Nephron progenitor cell (in vitro differentiated cells): ENCODE results near the gene PCDHGA9.
"Not testable (repeated sequence)": the region's sequence is repeated elsewhere in the genome, so short reads cannot be mapped to it uniquely, and the experiment has no call there.

ENCODE experiments used
- DNase-seq: peaks from one replicate; pipeline ENCODE4 v3.0.0; 2021
- H3K27ac Mint-ChIP-seq: 2 replicates; pipeline ENCODE4 v1.8.0; 2021; ENCODE audit warnings: mild to moderate bottlenecking, moderate library complexity, mixed read lengths
- H3K27me3 Mint-ChIP-seq: 2 replicates; pipeline ENCODE4 v1.8.0; 2021; ENCODE audit warnings: mild to moderate bottlenecking, low read depth, mixed read lengths; ENCODE audit not compliant: poor library complexity
- H3K36me3 Mint-ChIP-seq: 2 replicates; pipeline ENCODE4 v1.8.0; 2021; ENCODE audit warnings: low read depth, mixed read lengths
- H3K4me1 Mint-ChIP-seq: 2 replicates; pipeline ENCODE4 v1.8.0; 2021; ENCODE audit warnings: mixed read lengths
- H3K4me3 Mint-ChIP-seq: 2 replicates; pipeline ENCODE4 v1.8.0; 2021; ENCODE audit warnings: mild to moderate bottlenecking, moderate library complexity, mixed read lengths
- H3K9me3 Mint-ChIP-seq: 2 replicates; pipeline ENCODE4 v1.8.0; 2021; ENCODE audit warnings: mild to moderate bottlenecking, moderate library complexity, mixed read lengths
- TF ChIP-seq, protein P1 (sequence below): fragments of 200-600 bp; sonication (generic); IDR thresholded peaks from 2 replicates; pipeline ENCODE4 v1.5.0; 2021; ENCODE audit warnings: antibody characterized with exemption

Gene PCDHGA9

GRCh38 chr5:141399555-141400258 is 2.9 kb upstream of the PCDHGA9 start:
- Mint-ChIP-seq H3K9me3 (peaks cover 87% of the 10 kb centered on the region), H3K27ac (no peak overlapping the region), H3K36me3 (peaks cover 66% of the 10 kb centered on the region)

DNA sequence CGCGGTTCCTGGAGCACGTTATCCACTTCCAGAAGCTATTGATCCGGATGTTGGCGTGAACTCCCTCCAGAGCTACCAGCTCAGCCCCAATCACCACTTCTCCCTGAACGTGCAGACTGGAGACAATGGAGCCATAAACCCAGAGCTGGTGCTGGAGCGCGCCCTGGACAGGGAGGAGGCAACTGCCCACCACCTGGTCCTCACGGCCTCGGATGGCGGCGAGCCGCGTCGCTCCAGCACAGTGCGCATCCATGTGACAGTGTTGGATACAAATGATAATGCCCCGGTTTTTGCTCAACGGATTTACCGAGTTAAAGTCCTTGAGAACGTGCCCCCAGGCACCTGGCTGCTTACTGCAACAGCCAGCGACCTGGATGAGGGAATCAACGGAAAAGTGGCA is 809 bp downstream of the PCDHGA9 start:
- Mint-ChIP-seq H3K36me3 (peaks cover 77% of the 10 kb centered on the region), H3K9me3 (peaks cover 92% of the 10 kb centered on the region), H3K27me3 (peaks cover 5% of the 10 kb centered on the region), H3K4me1 (peaks cover 4% of the 10 kb centered on the region), H3K27ac (no peak overlapping the region), H3K4me3 (no peak overlapping the region)
- TF ChIP-seq, protein P1, sequence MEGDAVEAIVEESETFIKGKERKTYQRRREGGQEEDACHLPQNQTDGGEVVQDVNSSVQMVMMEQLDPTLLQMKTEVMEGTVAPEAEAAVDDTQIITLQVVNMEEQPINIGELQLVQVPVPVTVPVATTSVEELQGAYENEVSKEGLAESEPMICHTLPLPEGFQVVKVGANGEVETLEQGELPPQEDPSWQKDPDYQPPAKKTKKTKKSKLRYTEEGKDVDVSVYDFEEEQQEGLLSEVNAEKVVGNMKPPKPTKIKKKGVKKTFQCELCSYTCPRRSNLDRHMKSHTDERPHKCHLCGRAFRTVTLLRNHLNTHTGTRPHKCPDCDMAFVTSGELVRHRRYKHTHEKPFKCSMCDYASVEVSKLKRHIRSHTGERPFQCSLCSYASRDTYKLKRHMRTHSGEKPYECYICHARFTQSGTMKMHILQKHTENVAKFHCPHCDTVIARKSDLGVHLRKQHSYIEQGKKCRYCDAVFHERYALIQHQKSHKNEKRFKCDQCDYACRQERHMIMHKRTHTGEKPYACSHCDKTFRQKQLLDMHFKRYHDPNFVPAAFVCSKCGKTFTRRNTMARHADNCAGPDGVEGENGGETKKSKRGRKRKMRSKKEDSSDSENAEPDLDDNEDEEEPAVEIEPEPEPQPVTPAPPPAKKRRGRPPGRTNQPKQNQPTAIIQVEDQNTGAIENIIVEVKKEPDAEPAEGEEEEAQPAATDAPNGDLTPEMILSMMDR: no peak
- DNase-seq: no peak

More at GRCh38 chr5:141399555-141400258, 2.9 kb upstream of the PCDHGA9 start:
- TF ChIP-seq, protein P1: no peak
- peaks cover 5% of the 10 kb centered on the region for H3K27me3 Mint-ChIP-seq
- H3K4me1 Mint-ChIP-seq: no peaks in the 10 kb centered on the region
- peak overlapping the region; percentile 17 for H3K4me3 Mint-ChIP-seq
- DNase-seq: no peak

DNA sequence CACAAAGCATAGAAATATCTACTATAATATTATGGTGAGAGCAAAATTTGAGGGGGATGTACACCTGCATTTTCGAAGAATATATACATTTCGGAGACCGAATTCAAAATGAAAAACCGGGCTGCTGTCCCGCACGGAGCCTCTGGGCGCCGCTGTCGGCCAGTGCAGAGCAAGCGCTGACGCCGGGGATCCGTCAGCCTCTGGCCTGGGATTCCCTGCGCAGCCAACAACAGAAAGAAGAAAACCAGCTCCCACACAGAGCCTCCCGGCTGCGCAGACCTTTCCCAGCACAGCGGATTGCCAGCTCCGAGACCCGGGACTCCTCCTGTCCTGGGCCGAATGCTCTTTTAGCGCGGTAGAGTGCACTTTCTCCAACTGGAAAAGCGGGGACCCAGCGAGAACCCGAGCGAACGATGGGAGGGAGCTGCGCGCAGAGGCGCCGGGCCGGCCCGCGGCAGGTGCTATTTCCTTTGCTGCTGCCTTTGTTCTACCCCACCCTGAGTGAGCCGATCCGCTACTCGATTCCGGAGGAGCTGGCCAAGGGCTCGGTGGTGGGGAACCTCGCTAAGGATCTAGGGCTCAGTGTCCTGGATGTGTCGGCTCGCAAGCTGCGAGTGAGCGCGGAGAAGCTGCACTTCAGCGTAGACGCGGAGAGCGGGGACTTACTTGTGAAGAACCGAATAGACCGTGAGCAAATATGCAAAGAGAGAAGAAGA is 5.4 kb downstream of the PCDHGA9 start, which contains the start of gene PCDHGB6:
PCDHGB6 (plus strand) TSS at position 232 of the 716 bp plus-strand sequence; CDS start at position 414, 182 bp downstream.
- DNase-seq: peak; percentile 87
- H3K27me3 Mint-ChIP-seq: not testable (repeated sequence)
- Mint-ChIP-seq H3K36me3 (peaks cover 88% of the 10 kb centered on the region), H3K4me3 (peak within 1 kb of the TSS; percentile 97), H3K4me1 (peaks cover 18% of the 10 kb centered on the region), H3K27ac (peak within 1 kb of the TSS; percentile 95), H3K9me3 (peaks cover 98% of the 10 kb centered on the region)
- TF ChIP-seq, protein P1: peak; percentile 86

- H3K36me3 Mint-ChIP-seq: peaks cover 95% of the 10 kb centered on the region
- H3K4me1 Mint-ChIP-seq: peaks cover 23% of the 10 kb centered on the region
- H3K4me3 Mint-ChIP-seq: peak overlapping the region; percentile 79
- H3K27ac Mint-ChIP-seq: no peak overlapping the region
- H3K27me3 Mint-ChIP-seq: peaks cover 23% of the 10 kb centered on the region
- TF ChIP-seq, protein P1: no peak
- no peak for DNase-seq
- H3K9me3 Mint-ChIP-seq: peaks cover 100% of the 10 kb centered on the region
These were observed 7.2 kb downstream of the PCDHGA9 start for GRCh38 chr5:141409598-141410306.

DNA sequence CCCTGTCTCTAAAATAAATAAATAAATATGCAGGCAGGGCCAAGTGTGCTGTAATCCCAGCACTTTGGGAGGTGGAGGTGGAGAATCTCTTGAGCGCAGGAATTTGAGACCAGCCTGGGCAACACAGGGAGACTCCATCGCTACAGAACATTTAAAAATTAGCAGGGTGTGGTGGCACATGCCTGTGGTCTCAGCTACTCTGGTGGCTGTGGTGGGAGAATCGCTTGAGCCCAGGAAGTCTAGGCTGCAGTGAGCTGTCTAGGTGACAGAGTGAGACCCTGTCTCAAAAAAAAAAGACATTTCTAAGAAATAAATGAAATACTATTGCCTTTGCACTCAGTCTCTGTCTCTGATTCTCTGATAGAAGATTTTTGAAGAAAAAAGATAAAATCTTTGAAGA is 9.0 kb downstream of the PCDHGA9 start:
- Mint-ChIP-seq H3K27ac (no peak overlapping the region), H3K4me1 (peaks cover 23% of the 10 kb centered on the region), H3K36me3 (peaks cover 95% of the 10 kb centered on the region), H3K4me3 (peak overlapping the region; percentile 49), H3K9me3 (peaks cover 100% of the 10 kb centered on the region), H3K27me3 (peaks cover 23% of the 10 kb centered on the region)
- no peak for DNase-seq
- TF ChIP-seq, protein P1: no peak
